ENCODE data around the gene FYN. TPM values are rescaled to one million over a fixed set of nuclear protein-coding genes. Genes with fewer than 3 reads are reported as not detected.
A peak's percentile ranks its signal among the peaks of the same experiment; 100 is the strongest.

Gene FYN
- total and polyA plus RNA-seq, 9 of the 15 experiments (the other 6 are each of a cell fraction or from before 2014, with no cell fraction given), result 2.9 to 22.1 (median 11.4) TPM

GRCh38 chr6:111614833-111615582, 258.2 kb downstream of the FYN start (continued):
- peak; percentile 53; the same call in 1 of the 2 replicates for TF ChIP-seq SP1 (CRISPR knock-in tag; IDR thresholded peaks at IDR 0.05)

GRCh38 chr6:111612379-111612778, 260.9 kb downstream of the FYN start:
- no peaks in the 10 kb centered on the region for H3K9me3 ChIP-seq (replicated peaks; ENCODE audit: control insufficient read depth, insufficient read depth, low read depth, low read length)
- H3K27me3 ChIP-seq (ENCODE audit: control insufficient read depth in 2 of 2, insufficient read depth in 2 of 2, low read length in 2 of 2), result peaks cover 0 to 9% of the 10 kb centered on the region in 2 experiments; a peak in 3 of 5 replicates
- 32% methylated on average over 3 of the region's 3 CpGs for WGBS (ENCODE audit: insufficient coverage, low coverage, missing lambda C conversion rate)
- BruUV-seq (replicated peaks), result no TSS peak
- no peaks in the 10 kb centered on the region for H3K9me1 ChIP-seq (ENCODE audit: control insufficient read depth, insufficient read depth, low read length)
- CTCF ChIA-PET (ENCODE audit: low intra/inter-chr PET ratio), result no interaction called here
- H3K36me3 ChIP-seq (ENCODE audit: control insufficient read depth, insufficient read depth, low read length), result no peaks in the 10 kb centered on the region
- H3K27ac ChIP-seq (ENCODE audit: extremely low read depth, low read depth, low read length), result no peak overlapping the region
- ATAC-seq, result no peak
- H2AFZ ChIP-seq (ENCODE audit: low read depth, low read length), result no peak overlapping the region
- POLR2A ChIA-PET, result no interaction called here
- H3K4me2 ChIP-seq (ENCODE audit: insufficient read depth, low read length), result no peak overlapping the region
- DNase-seq (ENCODE audit: extremely low read depth in 1 of 4, low spot score in 3 of 4), result no peak
- in situ Hi-C loops (cut with MboI), result no loop called here
- peaks cover 8 to 11% of the 10 kb centered on the region in 2 experiments; a peak in 4 of 5 replicates for H3K4me1 ChIP-seq (replicated peaks in 1 of 2; ENCODE audit: control insufficient read depth in 2 of 2, insufficient read depth in 2 of 2, low read length in 2 of 2)
- no peak overlapping the region for H3K4me3 ChIP-seq
- intact Hi-C loops (cut with micrococcal nuclease), result no loop called here
- no peak overlapping the region for H3K9ac ChIP-seq (ENCODE audit: insufficient read depth in 1 of 2, low read depth in 2 of 2, low read length in 2 of 2)
- FAIRE-seq, result no peak
- no peaks in the 10 kb centered on the region for H4K20me1 ChIP-seq (replicated peaks; ENCODE audit: control insufficient read depth, insufficient read depth, low read length)
- no peaks in the 10 kb centered on the region for H3K79me2 ChIP-seq (ENCODE audit: control insufficient read depth, insufficient read depth, low read length)
- no peak for TF ChIP-seq DEAF1 (CRISPR knock-in tag; IDR thresholded peaks at IDR 0.05)
- no peak for TF ChIP-seq CAMTA2 (CRISPR knock-in tag; conservative IDR thresholded peaks at IDR 0.05)
- no peak for TF ChIP-seq ZBTB2 (IDR thresholded peaks at IDR 0.05)
- no peak for TF ChIP-seq ATF7 (IDR thresholded peaks at IDR 0.05)
- no peak for TF ChIP-seq CLOCK (CRISPR knock-in tag; IDR thresholded peaks at IDR 0.05; ENCODE audit: borderline replicate concordance)
- TF ChIP-seq BRCA1 (IDR thresholded peaks at IDR 0.05), result no peak
- TF ChIP-seq BRCA1 (CRISPR knock-in tag; IDR thresholded peaks at IDR 0.05), result no peak
- TF ChIP-seq ZNF23 (CRISPR knock-in tag; IDR thresholded peaks at IDR 0.05), result no peak
- no peak for TF ChIP-seq RBM17 (IDR thresholded peaks at IDR 0.05; ENCODE audit: borderline replicate concordance, low read depth, low read length)
- no peak for TF ChIP-seq ZBTB1 (CRISPR knock-in tag; IDR thresholded peaks at IDR 0.05; ENCODE audit: borderline replicate concordance, low read depth)

Data from K562 (cell line).